Erythroblast (primary cell): ENCODE data around the gene MUC4.
"Not testable (repeated sequence)": the region's sequence is repeated elsewhere in the genome, so short reads cannot be mapped to it uniquely, and the experiment has no call there.

ENCODE experiments used
- GATA1 ChIP-seq: IDR thresholded peaks from 2 replicates; pipeline ENCODE4 v1.6.1; 2011; ENCODE audit warnings: low read depth, mild to moderate bottlenecking, control low read depth, low read length, moderate library complexity
- POLR2A ChIP-seq: IDR thresholded peaks from 2 replicates; pipeline ENCODE4 v1.6.1; 2011; ENCODE audit warnings: mild to moderate bottlenecking, low read length

DNA sequence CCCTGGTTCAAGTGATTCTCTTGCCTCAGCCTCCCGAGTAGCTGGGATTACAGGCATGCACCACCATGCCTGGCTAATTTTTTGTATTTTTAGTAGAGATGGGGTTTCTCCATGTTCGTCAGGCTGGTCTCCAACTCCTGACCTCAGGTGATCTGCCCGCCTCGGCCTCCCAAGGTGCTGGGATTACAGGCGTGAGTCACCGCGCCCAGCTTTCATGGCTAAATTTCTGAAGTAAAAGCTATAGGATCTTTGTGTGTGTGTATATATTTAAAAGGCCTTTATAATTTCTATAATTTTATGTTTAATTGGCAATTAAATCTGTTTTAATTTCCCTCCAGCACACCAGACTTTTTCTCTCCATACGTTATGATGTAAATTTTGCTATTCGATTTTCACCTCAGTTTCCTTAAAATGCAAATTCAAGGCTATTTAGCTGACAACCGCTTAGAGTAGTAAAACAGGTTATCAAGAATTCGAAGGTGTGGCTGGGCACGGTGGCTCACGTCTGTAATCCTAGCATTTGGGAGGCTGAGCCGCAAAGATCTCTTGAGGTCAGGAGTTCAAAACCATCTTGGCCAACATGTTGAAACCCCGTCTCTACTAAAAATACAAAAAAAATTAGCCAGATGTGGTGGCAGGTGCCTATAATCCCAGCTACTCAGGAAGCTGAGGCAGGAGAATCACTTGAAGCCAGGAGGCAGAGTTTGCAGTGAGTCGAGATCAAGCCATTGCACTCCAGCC, 92.0 kb downstream of the MUC4 start:
- not testable (repeated sequence) for TF ChIP-seq POLR2A, GATA1
